Glutamatergic neuron (in vitro differentiated cells): ENCODE results near the gene AHI1. TPM values are rescaled to one million over a fixed set of nuclear protein-coding genes. Genes with fewer than 3 reads are reported as not detected.

ENCODE experiments used
- DNase-seq: peaks from one replicate; pipeline ENCODE4 v3.0.0; 2022
- H3K27ac Mint-ChIP-seq: one replicate; pipeline ENCODE4 v1.8.0; 2020; ENCODE audit warnings: mild to moderate bottlenecking, mixed read lengths, inconsistent platforms; ENCODE audit not compliant: unreplicated experiment
- H3K27me3 Mint-ChIP-seq: one replicate; pipeline ENCODE4 v1.8.0; 2020; ENCODE audit warnings: mild to moderate bottlenecking, moderate library complexity, mixed read lengths, inconsistent platforms; ENCODE audit not compliant: unreplicated experiment
- H3K36me3 Mint-ChIP-seq: one replicate; pipeline ENCODE4 v1.8.0; 2020; ENCODE audit warnings: mild to moderate bottlenecking, mixed read lengths, inconsistent platforms; ENCODE audit not compliant: unreplicated experiment
- H3K4me1 Mint-ChIP-seq: one replicate; pipeline ENCODE4 v1.8.0; 2020; ENCODE audit warnings: mild to moderate bottlenecking, low read depth, mixed read lengths, inconsistent platforms; ENCODE audit not compliant: unreplicated experiment
- H3K4me3 Mint-ChIP-seq: one replicate; pipeline ENCODE4 v1.8.0; 2020; ENCODE audit warnings: mild to moderate bottlenecking, mixed read lengths, inconsistent platforms; ENCODE audit not compliant: unreplicated experiment
- H3K9me3 Mint-ChIP-seq: one replicate; pipeline ENCODE4 v1.8.0; 2020; ENCODE audit warnings: mild to moderate bottlenecking, moderate library complexity, mixed read lengths, inconsistent platforms; ENCODE audit not compliant: unreplicated experiment
- CTCF ChIP-seq: fragments of 200-600 bp; sonication (generic); IDR thresholded peaks from one replicate; pipeline ENCODE4 v1.5.0; 2021; ENCODE audit not compliant: partially characterized antibody, unreplicated experiment
- total RNA-seq: library from RNA; stranded (reverse); fragmentation: NEBNext Ultra II Directional; extraction: Animal tissue kit (Norgen Biotek cat#: 25700); gene quantifications from one replicate; pipeline ENCODE4 v1.2.1, GENCODE V29; 2021; ENCODE audit not compliant: unreplicated experiment

AHI1 gene
- total RNA-seq, 1 donor from 2014 or later = 11.1 TPM

GRCh38 chr6:135478626-135479025 is 18.9 kb downstream of the AHI1 start:
- Mint-ChIP-seq H3K27me3 (no peaks in the 10 kb centered on the region), H3K9me3 (peaks cover 15% of the 10 kb centered on the region), H3K4me1 (no peaks in the 10 kb centered on the region), H3K36me3 (peaks cover 37% of the 10 kb centered on the region), H3K4me3 (no peak overlapping the region), H3K27ac (no peak overlapping the region)
- DNase-seq = no peak
- TF ChIP-seq CTCF = no peak

GRCh38 chr6:135475292-135475886 is 22.2 kb downstream of the AHI1 start:
- H3K27ac Mint-ChIP-seq = no peak overlapping the region
- peaks cover 15% of the 10 kb centered on the region for H3K9me3 Mint-ChIP-seq
- no peak for TF ChIP-seq CTCF
- no peaks in the 10 kb centered on the region for H3K4me1 Mint-ChIP-seq
- no peak for DNase-seq
- peaks cover 20% of the 10 kb centered on the region for H3K36me3 Mint-ChIP-seq
- H3K4me3 Mint-ChIP-seq = no peak overlapping the region
- H3K27me3 Mint-ChIP-seq = no peaks in the 10 kb centered on the region

GRCh38 chr6:135474362-135474761 is 23.2 kb downstream of the AHI1 start:
- no peak overlapping the region for H3K27ac Mint-ChIP-seq
- H3K36me3 Mint-ChIP-seq = peaks cover 13% of the 10 kb centered on the region
- no peaks in the 10 kb centered on the region for H3K4me1 Mint-ChIP-seq
- no peak for DNase-seq
- no peak overlapping the region for H3K4me3 Mint-ChIP-seq
- H3K9me3 Mint-ChIP-seq = peaks cover 9% of the 10 kb centered on the region
- no peaks in the 10 kb centered on the region for H3K27me3 Mint-ChIP-seq
- TF ChIP-seq CTCF = no peak

- Mint-ChIP-seq H3K27me3 (no peaks in the 10 kb centered on the region), H3K36me3 (no peaks in the 10 kb centered on the region), H3K9me3 (no peaks in the 10 kb centered on the region), H3K4me1 (no peaks in the 10 kb centered on the region), H3K4me3 (no peak overlapping the region), H3K27ac (no peak overlapping the region)
- no peak for DNase-seq
- TF ChIP-seq CTCF = no peak
Measured at GRCh38 chr6:135465903-135466302, 31.6 kb downstream of the AHI1 start.

- no peak for TF ChIP-seq CTCF
- Mint-ChIP-seq H3K4me3 (no peak overlapping the region), H3K27me3 (no peaks in the 10 kb centered on the region), H3K9me3 (no peaks in the 10 kb centered on the region), H3K36me3 (no peaks in the 10 kb centered on the region), H3K27ac (no peak overlapping the region), H3K4me1 (no peaks in the 10 kb centered on the region)
- no peak for DNase-seq
Measured at GRCh38 chr6:135465307-135465706, 32.2 kb downstream of the AHI1 start.
